Vagina (tissue), 2 donors: ENCODE data around the gene ZNF483.

Experiments
- POLR2A ChIP-seq, 2 donors: fragments of 450-650 bp; IDR thresholded peaks; one replicate each; pipeline ENCODE4 v1.6.1; 2017; ENCODE audit warnings: antibody characterized with exemption in 2 of 2, mild to moderate bottlenecking in 2 of 2, moderate library complexity in 2 of 2
- POLR2AphosphoS5 ChIP-seq, 2 donors: sonication (generic); formaldehyde crosslinking; IDR thresholded peaks; one replicate each; pipeline ENCODE4 v1.9.0; 2017; ENCODE audit warnings: antibody characterized with exemption in 2 of 2, mild to moderate bottlenecking in 2 of 2, low read depth in 1 of 2; ENCODE audit not compliant: insufficient read depth in 1 of 2
- TF ChIP-seq, protein P1 (sequence below), 3 experiments: fragments of 450-650 bp in 2 of 3; fragments of 200-600 bp in 1 of 3; sonication (generic) in 1 of 3; IDR thresholded peaks; one replicate each; pipeline ENCODE4 v1.5.1; 2017 to 2019; ENCODE audit warnings: antibody characterized with exemption in 3 of 3, mild to moderate bottlenecking in 2 of 3, moderate library complexity in 2 of 3

DNA sequence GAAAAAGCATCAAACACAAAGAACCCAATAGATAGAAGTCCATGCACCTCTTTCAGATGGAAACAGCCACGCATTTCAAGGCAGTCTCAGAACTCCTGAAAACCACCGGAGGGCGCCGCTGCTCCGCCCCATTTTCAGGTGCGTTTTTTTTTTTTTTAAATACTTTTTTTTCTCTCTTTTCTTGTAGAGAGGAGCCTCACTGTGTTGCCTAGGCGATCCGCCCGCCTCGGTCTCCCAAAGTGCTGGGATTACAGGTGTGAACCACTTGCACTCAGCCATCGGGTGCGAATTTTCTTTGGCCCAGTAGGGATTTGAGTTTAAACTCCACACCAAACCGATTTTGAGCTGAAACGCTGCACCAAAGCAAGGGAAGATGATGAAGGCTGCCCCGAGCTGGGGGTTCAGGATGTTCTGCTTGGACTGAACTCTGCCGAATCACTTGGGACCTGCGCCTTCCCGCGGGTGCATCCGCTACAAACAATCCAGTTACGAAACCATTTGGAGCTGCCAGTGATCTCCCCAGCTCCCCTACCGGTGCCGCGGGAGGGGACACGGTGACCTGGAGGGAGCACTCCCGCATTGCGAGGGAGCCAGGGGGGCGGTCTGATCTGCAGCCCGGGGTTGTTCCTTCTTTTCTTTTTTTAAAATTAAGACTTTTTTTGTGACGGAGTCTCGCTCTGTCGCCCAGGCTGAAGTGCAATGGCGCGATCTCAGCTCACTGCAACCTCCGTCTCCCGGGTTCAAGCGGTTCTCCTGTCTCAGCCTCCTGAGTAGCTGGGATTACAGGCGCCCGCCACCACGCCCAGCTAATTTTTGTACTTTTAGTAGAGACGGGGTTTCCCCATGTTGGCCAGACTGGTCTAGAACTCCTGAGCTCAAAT, 73.1 kb downstream of the ZNF483 start:
- TF ChIP-seq, protein P1, sequence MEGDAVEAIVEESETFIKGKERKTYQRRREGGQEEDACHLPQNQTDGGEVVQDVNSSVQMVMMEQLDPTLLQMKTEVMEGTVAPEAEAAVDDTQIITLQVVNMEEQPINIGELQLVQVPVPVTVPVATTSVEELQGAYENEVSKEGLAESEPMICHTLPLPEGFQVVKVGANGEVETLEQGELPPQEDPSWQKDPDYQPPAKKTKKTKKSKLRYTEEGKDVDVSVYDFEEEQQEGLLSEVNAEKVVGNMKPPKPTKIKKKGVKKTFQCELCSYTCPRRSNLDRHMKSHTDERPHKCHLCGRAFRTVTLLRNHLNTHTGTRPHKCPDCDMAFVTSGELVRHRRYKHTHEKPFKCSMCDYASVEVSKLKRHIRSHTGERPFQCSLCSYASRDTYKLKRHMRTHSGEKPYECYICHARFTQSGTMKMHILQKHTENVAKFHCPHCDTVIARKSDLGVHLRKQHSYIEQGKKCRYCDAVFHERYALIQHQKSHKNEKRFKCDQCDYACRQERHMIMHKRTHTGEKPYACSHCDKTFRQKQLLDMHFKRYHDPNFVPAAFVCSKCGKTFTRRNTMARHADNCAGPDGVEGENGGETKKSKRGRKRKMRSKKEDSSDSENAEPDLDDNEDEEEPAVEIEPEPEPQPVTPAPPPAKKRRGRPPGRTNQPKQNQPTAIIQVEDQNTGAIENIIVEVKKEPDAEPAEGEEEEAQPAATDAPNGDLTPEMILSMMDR (IDR thresholded peaks at IDR 0.05) = peak; percentile 26 to 80 (median 28)
- TF ChIP-seq POLR2A (IDR thresholded peaks at IDR 0.05) (no peak), POLR2AphosphoS5 (IDR thresholded peaks at IDR 0.05; ENCODE audit: insufficient read depth in 1 of 2, low read depth in 1 of 2) (peak in 1 of 2 donors; percentile 75)
